Measurements from ENCODE around the gene LAMTOR1. TPM values are rescaled to one million over a fixed set of nuclear protein-coding genes. Genes with fewer than 3 reads are reported as not detected.
"Not testable (repeated sequence)": the region's sequence is repeated elsewhere in the genome, so short reads cannot be mapped to it uniquely, and the experiment has no call there.

LAMTOR1 gene
- total RNA-seq, 1 experiment from 2014 or later = 160 TPM

GRCh38 chr11:72138821-72139390 lies 35.8 kb upstream of the LAMTOR1 start:
- H3K4me3 ChIP-seq (ENCODE audit: low read length) = no peak overlapping the region
- no TSS peak for BruUV-seq (replicated peaks)
- peaks cover 8% of the 10 kb centered on the region; the same call in 1 of the 2 replicates for H3K4me1 ChIP-seq (ENCODE audit: insufficient read depth, low read length)
- no peaks in the 10 kb centered on the region for H4K20me1 ChIP-seq (ENCODE audit: low read length)
- DNase-seq = no peak
- no peaks in the 10 kb centered on the region for H3K27me3 ChIP-seq (ENCODE audit: low read length)
- H3K79me2 ChIP-seq (ENCODE audit: low read length) = no peaks in the 10 kb centered on the region
- intact Hi-C loops (cut with micrococcal nuclease) = no loop called here
- POLR2A ChIA-PET (ENCODE audit: unreplicated experiment) = no interaction called here
- H3K9me3 ChIP-seq (ENCODE audit: low read length) = no peaks in the 10 kb centered on the region
- H3K4me2 ChIP-seq (ENCODE audit: low read length) = no peak overlapping the region
- CTCF ChIA-PET = no interaction called here
- H3K9me2 ChIP-seq (replicated peaks; ENCODE audit: low read length) = no peaks in the 10 kb centered on the region
- no peak overlapping the region for H3K9ac ChIP-seq (ENCODE audit: low read length)
- H2AFZ ChIP-seq (ENCODE audit: low read length) = no peak overlapping the region
- no peaks in the 10 kb centered on the region for H3K36me3 ChIP-seq (ENCODE audit: low read depth, low read length)
- TF ChIP-seq CTCF (conservative IDR thresholded peaks at IDR 0.05; ENCODE audit: low read depth, low read length) = no peak
- no peak for TF ChIP-seq EZH2 (IDR thresholded peaks at IDR 0.05; ENCODE audit: low read length, unreplicated experiment)
- TF ChIP-seq EZH2phosphoT487 (IDR thresholded peaks at IDR 0.05; ENCODE audit: borderline replicate concordance, low read length) = no peak
- no peak overlapping the region for H3K27ac ChIP-seq (ENCODE audit: low read length)
- H3F3A ChIP-seq (ENCODE audit: low read length, unreplicated experiment) = no peaks in the 10 kb centered on the region
- no peak for ATAC-seq

GRCh38 chr11:72136684-72137262 lies 33.7 kb upstream of the LAMTOR1 start:
- Histone ChIP-seq H3K27me3 (ENCODE audit: low read length) (no peaks in the 10 kb centered on the region), H3K36me3 (ENCODE audit: low read depth, low read length) (no peaks in the 10 kb centered on the region), H3K4me2 (ENCODE audit: low read length) (no peak overlapping the region), H2AFZ (ENCODE audit: low read length) (no peak overlapping the region), H3K4me3 (ENCODE audit: low read length) (no peak overlapping the region), H3K9me2 (replicated peaks; ENCODE audit: low read length) (no peaks in the 10 kb centered on the region), H4K20me1 (ENCODE audit: low read length) (no peaks in the 10 kb centered on the region), H3F3A (ENCODE audit: low read length, unreplicated experiment) (no peaks in the 10 kb centered on the region), H3K9me3 (ENCODE audit: low read length) (no peaks in the 10 kb centered on the region), H3K9ac (ENCODE audit: low read length) (no peak overlapping the region), H3K27ac (ENCODE audit: low read length) (no peak overlapping the region), H3K79me2 (ENCODE audit: low read length) (no peaks in the 10 kb centered on the region), H3K4me1 (ENCODE audit: insufficient read depth, low read length) (peaks cover 8% of the 10 kb centered on the region; the same call in 1 of the 2 replicates)
- ATAC-seq = no peak
- POLR2A ChIA-PET (ENCODE audit: unreplicated experiment) = no interaction called here
- intact Hi-C loops (cut with micrococcal nuclease) = no loop called here
- CTCF ChIA-PET = no interaction called here
- DNase-seq = no peak
- TF ChIP-seq EZH2phosphoT487 (IDR thresholded peaks at IDR 0.05; ENCODE audit: borderline replicate concordance, low read length) (no peak), EZH2 (IDR thresholded peaks at IDR 0.05; ENCODE audit: low read length, unreplicated experiment) (no peak), CTCF (conservative IDR thresholded peaks at IDR 0.05; ENCODE audit: low read depth, low read length) (no peak)
- BruUV-seq (replicated peaks) = no TSS peak

GRCh38 chr11:72135891-72136683 lies 33.0 kb upstream of the LAMTOR1 start:
- H3K79me2 ChIP-seq (ENCODE audit: low read length) = no peaks in the 10 kb centered on the region
- H3K36me3 ChIP-seq (ENCODE audit: low read depth, low read length) = no peaks in the 10 kb centered on the region
- intact Hi-C loops (cut with micrococcal nuclease) = no loop called here
- DNase-seq (no peak), ATAC-seq (no peak)
- TF ChIP-seq EZH2phosphoT487 (IDR thresholded peaks at IDR 0.05; ENCODE audit: borderline replicate concordance, low read length) (no peak), EZH2 (IDR thresholded peaks at IDR 0.05; ENCODE audit: low read length, unreplicated experiment) (no peak), CTCF (conservative IDR thresholded peaks at IDR 0.05; ENCODE audit: low read depth, low read length) (no peak)
- 0 out of 2 replicates have a peak, but pooled peaks cover 6% of the 10 kb centered on the region for H3K4me1 ChIP-seq (ENCODE audit: insufficient read depth, low read length)
- no peaks in the 10 kb centered on the region for H3K9me2 ChIP-seq (replicated peaks; ENCODE audit: low read length)
- no peaks in the 10 kb centered on the region for H3K9me3 ChIP-seq (ENCODE audit: low read length)
- no TSS peak for BruUV-seq (replicated peaks)
- no peak overlapping the region for H3K4me3 ChIP-seq (ENCODE audit: low read length)
- no peak overlapping the region for H3K9ac ChIP-seq (ENCODE audit: low read length)
- ChIA-PET CTCF (no interaction called here), POLR2A (ENCODE audit: unreplicated experiment) (no interaction called here)
- H3K27ac ChIP-seq (ENCODE audit: low read length) = no peak overlapping the region
- H3K4me2 ChIP-seq (ENCODE audit: low read length) = no peak overlapping the region
- no peaks in the 10 kb centered on the region for H3F3A ChIP-seq (ENCODE audit: low read length, unreplicated experiment)
- no peaks in the 10 kb centered on the region for H3K27me3 ChIP-seq (ENCODE audit: low read length)
- H2AFZ ChIP-seq (ENCODE audit: low read length) = no peak overlapping the region
- H4K20me1 ChIP-seq (ENCODE audit: low read length) = no peaks in the 10 kb centered on the region

GRCh38 chr11:72135473-72135872 lies 32.4 kb upstream of the LAMTOR1 start, which contains the start of gene FOLR3:
Gene FOLR3 (plus strand): TSS chr11:72135725. CDS start chr11:72135953, 228 bp downstream.
- H3K9me3 ChIP-seq (ENCODE audit: low read length); H3K27ac ChIP-seq (ENCODE audit: low read length); POLR2A ChIA-PET (ENCODE audit: unreplicated experiment); DNase-seq; H3F3A ChIP-seq (ENCODE audit: low read length, unreplicated experiment); H3K9me2 ChIP-seq (replicated peaks; ENCODE audit: low read length); H3K4me3 ChIP-seq (ENCODE audit: low read length); H4K20me1 ChIP-seq (ENCODE audit: low read length); BruUV-seq (replicated peaks); CTCF ChIA-PET; ATAC-seq; intact Hi-C loops (cut with micrococcal nuclease); H3K9ac ChIP-seq (ENCODE audit: low read length); H3K4me1 ChIP-seq (ENCODE audit: insufficient read depth, low read length); H3K4me2 ChIP-seq (ENCODE audit: low read length); H3K27me3 ChIP-seq (ENCODE audit: low read length); H2AFZ ChIP-seq (ENCODE audit: low read length); H3K79me2 ChIP-seq (ENCODE audit: low read length); H3K36me3 ChIP-seq (ENCODE audit: low read depth, low read length): not testable (repeated sequence)
